Neural cell (in vitro differentiated cells): ENCODE measurements around the gene ANKRD6.

Source experiments
- CTCF ChIP-seq: fragments of 450-650 bp; IDR thresholded peaks from 2 replicates; pipeline ENCODE4 v1.5.1; 2014; ENCODE audit warnings: antibody characterized with exemption, mild to moderate bottlenecking, moderate library complexity; ENCODE audit not compliant: poor library complexity, severe bottlenecking
- EP300 ChIP-seq: fragments of 450-650 bp; conservative IDR thresholded peaks from 2 replicates; pipeline ENCODE4 v1.6.1; 2014; ENCODE audit warnings: antibody characterized with exemption, mild to moderate bottlenecking, moderate library complexity; ENCODE audit not compliant: poor library complexity, severe bottlenecking
- EZH2 ChIP-seq: fragments of 200-600, 300-800 bp; shearing (Covaris generic), sonication (generic); IDR thresholded peaks from 2 replicates; pipeline ENCODE4 v1.6.1; 2014; ENCODE audit warnings: antibody characterized with exemption, low read length, borderline replicate concordance, mild to moderate bottlenecking; ENCODE audit not compliant: insufficient read depth, poor library complexity, severe bottlenecking
- MXI1 ChIP-seq: fragments of 450-650 bp; conservative IDR thresholded peaks from 2 replicates; pipeline ENCODE4 v1.6.1; 2014; ENCODE audit warnings: antibody characterized with exemption, mild to moderate bottlenecking; ENCODE audit not compliant: poor library complexity, severe bottlenecking
- POLR2AphosphoS5 ChIP-seq: IDR thresholded peaks from 2 replicates; pipeline ENCODE4 v1.6.1; 2012
- RAD21 ChIP-seq: fragments of 450-650 bp; conservative IDR thresholded peaks from 2 replicates; pipeline ENCODE4 v1.6.1; 2014; ENCODE audit warnings: antibody characterized with exemption, mild to moderate bottlenecking, moderate library complexity
- SMC3 ChIP-seq: fragments of 450-650 bp; conservative IDR thresholded peaks from 2 replicates; pipeline ENCODE4 v1.6.1; 2014; ENCODE audit warnings: antibody characterized with exemption, mild to moderate bottlenecking, moderate library complexity; ENCODE audit not compliant: poor library complexity
- TAF1 ChIP-seq: IDR thresholded peaks from 2 replicates; pipeline ENCODE4 v1.6.1; 2012; ENCODE audit warnings: low read depth
- TF ChIP-seq, protein P1 (sequence below): IDR thresholded peaks from 2 replicates; pipeline ENCODE4 v1.6.1; 2012; ENCODE audit warnings: borderline replicate concordance

GRCh38 chr6:89404512-89404911 is 28.4 kb upstream of the ANKRD6 start:
- TF ChIP-seq CTCF: no peak
- TF ChIP-seq, protein P1, sequence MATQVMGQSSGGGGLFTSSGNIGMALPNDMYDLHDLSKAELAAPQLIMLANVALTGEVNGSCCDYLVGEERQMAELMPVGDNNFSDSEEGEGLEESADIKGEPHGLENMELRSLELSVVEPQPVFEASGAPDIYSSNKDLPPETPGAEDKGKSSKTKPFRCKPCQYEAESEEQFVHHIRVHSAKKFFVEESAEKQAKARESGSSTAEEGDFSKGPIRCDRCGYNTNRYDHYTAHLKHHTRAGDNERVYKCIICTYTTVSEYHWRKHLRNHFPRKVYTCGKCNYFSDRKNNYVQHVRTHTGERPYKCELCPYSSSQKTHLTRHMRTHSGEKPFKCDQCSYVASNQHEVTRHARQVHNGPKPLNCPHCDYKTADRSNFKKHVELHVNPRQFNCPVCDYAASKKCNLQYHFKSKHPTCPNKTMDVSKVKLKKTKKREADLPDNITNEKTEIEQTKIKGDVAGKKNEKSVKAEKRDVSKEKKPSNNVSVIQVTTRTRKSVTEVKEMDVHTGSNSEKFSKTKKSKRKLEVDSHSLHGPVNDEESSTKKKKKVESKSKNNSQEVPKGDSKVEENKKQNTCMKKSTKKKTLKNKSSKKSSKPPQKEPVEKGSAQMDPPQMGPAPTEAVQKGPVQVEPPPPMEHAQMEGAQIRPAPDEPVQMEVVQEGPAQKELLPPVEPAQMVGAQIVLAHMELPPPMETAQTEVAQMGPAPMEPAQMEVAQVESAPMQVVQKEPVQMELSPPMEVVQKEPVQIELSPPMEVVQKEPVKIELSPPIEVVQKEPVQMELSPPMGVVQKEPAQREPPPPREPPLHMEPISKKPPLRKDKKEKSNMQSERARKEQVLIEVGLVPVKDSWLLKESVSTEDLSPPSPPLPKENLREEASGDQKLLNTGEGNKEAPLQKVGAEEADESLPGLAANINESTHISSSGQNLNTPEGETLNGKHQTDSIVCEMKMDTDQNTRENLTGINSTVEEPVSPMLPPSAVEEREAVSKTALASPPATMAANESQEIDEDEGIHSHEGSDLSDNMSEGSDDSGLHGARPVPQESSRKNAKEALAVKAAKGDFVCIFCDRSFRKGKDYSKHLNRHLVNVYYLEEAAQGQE: no peak
- TF ChIP-seq EP300: no peak
- no peak for TF ChIP-seq POLR2AphosphoS5
- TF ChIP-seq TAF1: no peak
- no peak for TF ChIP-seq EZH2
- TF ChIP-seq MXI1: no peak
- TF ChIP-seq SMC3: no peak
- TF ChIP-seq RAD21: no peak
